GM23248 (cell line): Measurements from ENCODE around the gene CDH13. TPM values are rescaled to one million over a fixed set of nuclear protein-coding genes. Genes with fewer than 3 reads are reported as not detected.

Source experiments
- DNase-seq: peaks from one replicate; pipeline ENCODE4 v3.0.0-alpha.2; 2015
- H2AFZ ChIP-seq: fragments of 200-600 bp; sonication (generic); 2 replicates; pipeline ENCODE4 v1.6.1; 2016; ENCODE audit warnings: antibody characterized with exemption
- H3F3A ChIP-seq: fragments of 200-600 bp; sonication (generic); 2 replicates; pipeline ENCODE4 v1.6.1; 2016; ENCODE audit warnings: mild to moderate bottlenecking, antibody characterized with exemption, mixed run types; ENCODE audit not compliant: insufficient read depth
- H3K27ac ChIP-seq: fragments of 200-600 bp; sonication (generic); 2 replicates; pipeline ENCODE4 v1.5.1; 2016; ENCODE audit warnings: mild to moderate bottlenecking
- H3K27me3 ChIP-seq: fragments of 200-600 bp; sonication (generic); replicated peaks from 2 replicates; pipeline ENCODE4 v1.6.1; 2016; ENCODE audit warnings: mild to moderate bottlenecking; ENCODE audit not compliant: insufficient read depth
- H3K36me3 ChIP-seq: fragments of 200-600 bp; sonication (generic); 2 replicates; pipeline ENCODE4 v1.6.1; 2016; ENCODE audit warnings: low read depth, mild to moderate bottlenecking
- H3K4me1 ChIP-seq: fragments of 200-600 bp; sonication (generic); 2 replicates; pipeline ENCODE4 v1.6.1; 2016; ENCODE audit warnings: mild to moderate bottlenecking; ENCODE audit not compliant: insufficient read depth
- H3K4me2 ChIP-seq: fragments of 200-600 bp; sonication (generic); one replicate; pipeline ENCODE4 v1.6.1; 2016; ENCODE audit warnings: mild to moderate bottlenecking; ENCODE audit not compliant: unreplicated experiment
- H3K4me3 ChIP-seq: fragments of 200-600 bp; sonication (generic); 2 replicates; pipeline ENCODE4 v1.5.1; 2016; ENCODE audit warnings: mild to moderate bottlenecking
- H3K79me2 ChIP-seq: fragments of 200-600 bp; sonication (generic); 2 replicates; pipeline ENCODE4 v1.6.1; 2016; ENCODE audit warnings: mild to moderate bottlenecking; ENCODE audit not compliant: insufficient read depth
- H3K9ac ChIP-seq: fragments of 200-600 bp; sonication (generic); 2 replicates; pipeline ENCODE4 v1.6.1; 2016; ENCODE audit warnings: mild to moderate bottlenecking
- H3K9me2 ChIP-seq: fragments of 200-600 bp; sonication (generic); 2 replicates; pipeline ENCODE4 v1.6.1; 2016; ENCODE audit warnings: mixed run types, mild to moderate bottlenecking, moderate library complexity; ENCODE audit not compliant: insufficient read depth
- H3K9me3 ChIP-seq: fragments of 200-600 bp; sonication (generic); one replicate; pipeline ENCODE4 v1.6.1; 2017; ENCODE audit warnings: low read depth
- H4K20me1 ChIP-seq: fragments of 200-600 bp; sonication (generic); 2 replicates; pipeline ENCODE4 v1.6.0; 2016; ENCODE audit not compliant: insufficient read depth
- EZH2 ChIP-seq: fragments of 200-600 bp; sonication (generic); IDR thresholded peaks from 2 replicates; pipeline ENCODE4 v1.6.1; 2018; ENCODE audit warnings: antibody characterized with exemption, mild to moderate bottlenecking; ENCODE audit not compliant: insufficient read depth, poor library complexity, severe bottlenecking
- EZH2phosphoT487 ChIP-seq: fragments of 200-600 bp; sonication (generic); IDR thresholded peaks from 2 replicates; pipeline ENCODE4 v1.6.1; 2018; ENCODE audit warnings: antibody characterized with exemption, moderate library complexity, mild to moderate bottlenecking, low read depth; ENCODE audit not compliant: insufficient read depth
- WGBS, 2 experiments: methylation state at CpG; one replicate each; pipeline ENCODE4 v1.1.6; 2015 to 2017; ENCODE audit warnings: low lambda C conversion rate in 2 of 2, low coverage in 1 of 2; ENCODE audit errors: missing lambda C conversion rate in 2 of 2; 5-methylcytosine and 5-hydroxymethylcytosine counted together
- in situ Hi-C: fragments of 300-500 bp; cut with MboI; formaldehyde crosslinking; loops from 2 replicates; pipeline ENCODE4 v1.15.0; 2020
- polyA plus RNA-seq: library from polyadenylated mRNA; unstranded; fragments of >200 nt; fragmentation: Nextera tagmentation; extraction: Ambion mirVana; gene quantifications from 2 replicates; pipeline ENCODE4 v1.2.1, GENCODE V29; 2016
- total RNA-seq: library from RNA; depleted of rRNA; stranded (reverse); fragments of >200 nt; shearing (Covaris generic); gene quantifications from 2 replicates; pipeline ENCODE4 v1.2.3, GENCODE V29; 2014

CDH13 gene
- total and polyA plus RNA-seq, 2 experiments from 2014 or later, result 51.0 to 52.8 TPM

- TF ChIP-seq EZH2 (no peak), EZH2phosphoT487 (no peak)
- 83 to 85% methylated on average over 4 of the region's 4 CpGs for WGBS, 2 experiments
- no peak overlapping the region for H3K4me2 ChIP-seq
- no peaks in the 10 kb centered on the region for H4K20me1 ChIP-seq
- in situ Hi-C loops, result no loop called here
- H3K79me2 ChIP-seq, result no peaks in the 10 kb centered on the region
- no peaks in the 10 kb centered on the region for H3K9me3 ChIP-seq
- no peak overlapping the region for H3K4me3 ChIP-seq
- H3K9ac ChIP-seq, result no peak overlapping the region
- H3K27ac ChIP-seq, result no peak overlapping the region
- no peak for DNase-seq
- H3F3A ChIP-seq, result no peaks in the 10 kb centered on the region
- no peak overlapping the region for H2AFZ ChIP-seq
- H3K9me2 ChIP-seq, result no peaks in the 10 kb centered on the region
- H3K4me1 ChIP-seq, result peaks cover 7% of the 10 kb centered on the region
- no peaks in the 10 kb centered on the region for H3K36me3 ChIP-seq
- no peaks in the 10 kb centered on the region for H3K27me3 ChIP-seq
Measured at GRCh38 chr16:83392743-83393142, 766.0 kb downstream of the CDH13 start.

GRCh38 chr16:83393196-83393981, 766.6 kb downstream of the CDH13 start:
- H2AFZ ChIP-seq, result no peak overlapping the region
- TF ChIP-seq EZH2phosphoT487 (no peak), EZH2 (no peak)
- H3K36me3 ChIP-seq, result no peaks in the 10 kb centered on the region
- no peak overlapping the region for H3K27ac ChIP-seq
- no peak overlapping the region for H3K4me3 ChIP-seq
- no peaks in the 10 kb centered on the region for H3F3A ChIP-seq
- no peaks in the 10 kb centered on the region for H4K20me1 ChIP-seq
- in situ Hi-C loops, result no loop called here
- no peaks in the 10 kb centered on the region for H3K9me3 ChIP-seq
- no peak overlapping the region for H3K9ac ChIP-seq
- no peak overlapping the region for H3K4me2 ChIP-seq
- no peaks in the 10 kb centered on the region for H3K27me3 ChIP-seq
- no peaks in the 10 kb centered on the region for H3K9me2 ChIP-seq
- peaks cover 7% of the 10 kb centered on the region for H3K4me1 ChIP-seq
- peak; percentile 59 for DNase-seq
- no peaks in the 10 kb centered on the region for H3K79me2 ChIP-seq
- 59 to 60% methylated on average over 6 of the region's 6 CpGs for WGBS, 2 experiments

GRCh38 chr16:83397601-83398291, 771.0 kb downstream of the CDH13 start:
- TF ChIP-seq EZH2phosphoT487 (no peak), EZH2 (no peak)
- H4K20me1 ChIP-seq, result no peaks in the 10 kb centered on the region
- peaks cover 7% of the 10 kb centered on the region; the same call in 1 of the 2 replicates for H3F3A ChIP-seq
- no peaks in the 10 kb centered on the region for H3K9me2 ChIP-seq
- in situ Hi-C loops, result no loop called here
- WGBS, 2 experiments, result 81 to 84% methylated on average over 4 of the region's 4 CpGs
- no peak for DNase-seq
- no peak overlapping the region for H3K4me3 ChIP-seq
- no peak overlapping the region for H3K27ac ChIP-seq
- H3K9ac ChIP-seq, result no peak overlapping the region
- peaks cover 10% of the 10 kb centered on the region for H3K4me1 ChIP-seq
- no peaks in the 10 kb centered on the region for H3K36me3 ChIP-seq
- H3K79me2 ChIP-seq, result no peaks in the 10 kb centered on the region
- no peaks in the 10 kb centered on the region for H3K9me3 ChIP-seq
- H3K27me3 ChIP-seq, result no peaks in the 10 kb centered on the region
- no peak overlapping the region for H3K4me2 ChIP-seq
- H2AFZ ChIP-seq, result no peak overlapping the region

GRCh38 chr16:83400234-83400633, 773.5 kb downstream of the CDH13 start:
- no peak overlapping the region for H2AFZ ChIP-seq
- peaks cover 25% of the 10 kb centered on the region for H3F3A ChIP-seq
- no peak overlapping the region for H3K9ac ChIP-seq
- in situ Hi-C loops, result no loop called here
- H3K36me3 ChIP-seq, result no peaks in the 10 kb centered on the region
- DNase-seq, result no peak
- H3K79me2 ChIP-seq, result no peaks in the 10 kb centered on the region
- H3K4me2 ChIP-seq, result no peak overlapping the region
- H3K9me3 ChIP-seq, result no peaks in the 10 kb centered on the region
- no peak overlapping the region for H3K4me3 ChIP-seq
- H3K27ac ChIP-seq, result no peak overlapping the region
- H3K9me2 ChIP-seq, result no peaks in the 10 kb centered on the region
- H3K27me3 ChIP-seq, result no peaks in the 10 kb centered on the region
- TF ChIP-seq EZH2, result no peak
- no peak for TF ChIP-seq EZH2phosphoT487
- 79 to 85% methylated on average over 4 of the region's 4 CpGs for WGBS, 2 experiments
- peaks cover 28% of the 10 kb centered on the region for H3K4me1 ChIP-seq
- no peaks in the 10 kb centered on the region for H4K20me1 ChIP-seq
